B cell (primary cell): ENCODE results near the gene TSPAN15.

ENCODE experiments used
- CTCF ChIP-seq: fragments of 200-600 bp; IDR thresholded peaks from one replicate; pipeline ENCODE4 v1.8.0; 2022; ENCODE audit warnings: antibody characterized with exemption, mild to moderate bottlenecking
- EZH2 ChIP-seq: IDR thresholded peaks from 2 replicates; pipeline ENCODE4 v1.6.1; 2012; ENCODE audit warnings: borderline replicate concordance, low read depth, mild to moderate bottlenecking, moderate library complexity, low read length; ENCODE audit not compliant: insufficient read depth, poor library complexity, severe bottlenecking

GRCh38 chr10:69473304-69473990, 22.2 kb downstream of the TSPAN15 start:
- TF ChIP-seq CTCF (no peak), EZH2 (no peak)
